ENCODE results near the gene DNAI1. TPM values are rescaled to one million over a fixed set of nuclear protein-coding genes. Genes with fewer than 3 reads are reported as not detected.

Gene DNAI1
- total and polyA plus RNA-seq, 2 of the 13 experiments (the other 11 are each of a cell fraction or from before 2014, with no cell fraction given) = not detected

GRCh38 chr9:34459356-34459755, 751 bp downstream of the DNAI1 start:
- no peak overlapping the region for H3K4me2 ChIP-seq (ENCODE audit: low read depth, low read length)
- TF ChIP-seq ZNF639 (CRISPR knock-in tag; conservative IDR thresholded peaks at IDR 0.05) (no peak), HBP1 (CRISPR knock-in tag; IDR thresholded peaks at IDR 0.05; ENCODE audit: low read depth) (no peak), MLX (CRISPR knock-in tag; IDR thresholded peaks at IDR 0.05) (no peak), ZNF556 (CRISPR knock-in tag; IDR thresholded peaks at IDR 0.05; ENCODE audit: borderline replicate concordance) (no peak), ATF7 (IDR thresholded peaks at IDR 0.05) (no peak), ATF7 (CRISPR knock-in tag; IDR thresholded peaks at IDR 0.05) (no peak), FOXM1 (CRISPR knock-in tag; IDR thresholded peaks at IDR 0.05) (no peak), ATF1 (CRISPR knock-in tag; IDR thresholded peaks at IDR 0.05) (no peak), CENPX (CRISPR knock-in tag; IDR thresholded peaks at IDR 0.05) (no peak)
- H3K79me2 ChIP-seq (ENCODE audit: insufficient read depth, low read length) = peaks cover 2% of the 10 kb centered on the region
- intact Hi-C loops (cut with micrococcal nuclease; ENCODE audit: unreplicated experiment) (no loop called here), in situ Hi-C loops (cut with HindIII; ENCODE audit: extremely low pct_ligation_motif_present, low pct_unique_long_range_greater_than_20kb) (no loop called here)
- WGBS (ENCODE audit: low lambda C conversion rate) = 56% methylated on average over 14 of the region's 14 CpGs
- ATAC-seq (no peak), DNase-seq (ENCODE audit: low spot score) (no peak), FAIRE-seq (no peak)
- H3K9me3 ChIP-seq (ENCODE audit: low read length) = no peaks in the 10 kb centered on the region
- BruUV-seq (replicated peaks) = no TSS peak
- H3K4me3 ChIP-seq (replicated peaks in 1 of 3; ENCODE audit: insufficient read depth in 1 of 3, low read depth in 2 of 3, low read length in 3 of 3) = no peak overlapping the region
- POLR2A ChIA-PET = no interaction called here
- H3K27me3 ChIP-seq (ENCODE audit: control insufficient read depth in 1 of 2, insufficient read depth in 2 of 2, low read length in 2 of 2) = no peaks in the 10 kb centered on the region; a peak in 1 of 5 replicates
- peaks cover 22% of the 10 kb centered on the region for H3K4me1 ChIP-seq (ENCODE audit: insufficient read depth, low read length)
- 0 out of 2 replicates have a peak, but pooled peaks cover 2% of the 10 kb centered on the region for H4K20me1 ChIP-seq (ENCODE audit: insufficient read depth, low read length)
- H3K36me3 ChIP-seq (replicated peaks in 1 of 2; ENCODE audit: control insufficient read depth in 1 of 2, insufficient read depth in 2 of 2, low read length in 2 of 2) = no peaks in the 10 kb centered on the region
- H3K27ac ChIP-seq (ENCODE audit: extremely low read length, insufficient read depth, low read length) = no peak overlapping the region
- H2AFZ ChIP-seq (ENCODE audit: low read length) = no peak overlapping the region
- no peak overlapping the region for H3K9ac ChIP-seq (ENCODE audit: insufficient read depth, low read depth, low read length)
- CTCF ChIA-PET (ENCODE audit: low intra/inter-chr PET ratio, low total read pairs) = no interaction called here

All from HepG2 (cell line).